ENCODE measurements around the gene HHATL.

HHATL gene

GRCh38 chr3:42652611-42653302, 49.8 kb downstream of the HHATL start:
- DNase-seq (ENCODE audit: low read depth): no peak

GRCh38 chr3:42652251-42652610, 50.4 kb downstream of the HHATL start:
- no peak for DNase-seq (ENCODE audit: low read depth)

- no peak for DNase-seq (ENCODE audit: low read depth)
Observed at GRCh38 chr3:42651248-42652091, 51.1 kb downstream of the HHATL start.

DNA sequence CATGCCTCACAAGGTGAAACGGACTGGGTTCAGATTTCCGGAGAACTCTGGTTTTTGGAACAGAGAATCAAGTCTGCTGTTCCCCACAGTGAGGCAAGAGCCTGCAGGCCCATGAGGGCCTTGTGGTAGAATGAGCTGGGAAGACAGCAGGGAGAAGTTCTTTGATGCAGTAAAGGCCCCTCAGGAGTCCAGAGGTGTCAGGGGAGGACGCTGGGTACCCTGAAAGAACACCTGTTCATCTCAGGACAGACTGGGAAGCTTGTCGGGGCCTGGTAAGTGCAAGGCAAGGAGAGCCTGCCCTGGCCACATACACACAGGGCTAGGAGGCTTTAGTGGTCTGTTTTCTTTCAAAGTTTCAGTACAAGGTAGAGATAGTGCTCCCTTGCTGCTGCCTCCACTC, 52.8 kb downstream of the HHATL start:
- no peak for DNase-seq (ENCODE audit: low read depth)

- no peak for DNase-seq (ENCODE audit: low read depth)
Observed at GRCh38 chr3:42649006-42649405, 53.6 kb downstream of the HHATL start.

GRCh38 chr3:42647821-42648459, 54.7 kb downstream of the HHATL start:
- no peak for DNase-seq (ENCODE audit: low read depth)
